HG03045 (cell line): Measurements from ENCODE around the gene CD93.

ENCODE experiments used
- ATAC-seq: cut with Tn5 transposase; IDR thresholded peaks from one replicate; pipeline ENCODE4 v1.9.1; 2021; ENCODE audit warnings: mild to moderate bottlenecking, moderate library complexity; ENCODE audit not compliant: unreplicated experiment

The CD93 gene

DNA sequence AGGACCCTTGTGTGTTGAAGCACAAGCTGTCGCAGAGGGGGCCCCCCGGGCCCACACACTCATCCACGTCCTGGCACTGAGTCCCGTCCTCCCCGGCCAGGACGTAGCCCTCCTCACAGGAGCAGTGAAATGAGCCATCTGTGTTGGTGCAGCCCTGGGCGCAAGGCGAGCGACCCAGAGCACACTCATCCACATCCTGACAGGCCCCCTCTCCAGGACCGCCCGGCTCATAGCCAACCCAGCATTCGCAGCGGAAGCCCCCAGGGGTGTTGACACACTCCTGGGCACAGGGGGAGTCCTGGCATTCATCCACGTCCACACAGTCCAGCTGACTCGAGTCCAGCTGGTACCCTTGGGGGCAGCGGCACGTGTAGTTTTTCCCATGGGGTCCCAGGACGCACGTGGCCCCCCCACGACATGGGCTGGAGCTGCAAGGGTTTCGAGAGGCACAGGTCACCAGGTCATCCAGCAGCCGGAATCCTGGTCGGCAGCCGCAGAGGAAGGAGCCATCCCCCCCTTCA is 1.2 kb downstream of the CD93 start:
- no peak for ATAC-seq

DNA sequence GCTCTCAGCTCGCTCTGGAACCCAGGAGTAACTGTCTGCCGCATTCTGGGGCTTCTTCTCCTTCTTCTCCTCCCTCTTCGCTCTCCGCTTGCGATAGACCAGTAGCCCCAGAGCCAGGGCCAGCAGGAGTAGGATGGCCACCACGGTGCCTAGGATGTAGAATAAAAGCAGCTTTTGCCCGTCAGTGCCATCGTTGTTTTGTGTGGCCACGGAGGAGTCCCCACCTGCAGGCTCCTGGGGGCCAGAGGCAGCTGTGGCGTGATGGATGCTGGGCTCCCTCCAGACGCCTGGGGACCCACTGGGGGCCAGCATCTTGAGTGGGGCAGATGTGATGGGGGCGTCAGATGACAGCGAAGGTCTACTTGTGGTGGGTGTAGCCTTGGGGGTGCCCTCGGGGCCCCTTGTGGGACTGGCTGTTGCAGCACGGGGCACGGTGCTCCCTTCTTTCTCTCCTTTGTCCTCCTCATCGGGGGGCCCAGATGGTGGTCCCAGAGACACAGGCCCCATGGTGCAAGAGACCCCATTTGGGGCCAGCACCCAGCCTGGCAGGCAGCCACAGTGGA is 1.8 kb downstream of the CD93 start:
- ATAC-seq: no peak

DNA sequence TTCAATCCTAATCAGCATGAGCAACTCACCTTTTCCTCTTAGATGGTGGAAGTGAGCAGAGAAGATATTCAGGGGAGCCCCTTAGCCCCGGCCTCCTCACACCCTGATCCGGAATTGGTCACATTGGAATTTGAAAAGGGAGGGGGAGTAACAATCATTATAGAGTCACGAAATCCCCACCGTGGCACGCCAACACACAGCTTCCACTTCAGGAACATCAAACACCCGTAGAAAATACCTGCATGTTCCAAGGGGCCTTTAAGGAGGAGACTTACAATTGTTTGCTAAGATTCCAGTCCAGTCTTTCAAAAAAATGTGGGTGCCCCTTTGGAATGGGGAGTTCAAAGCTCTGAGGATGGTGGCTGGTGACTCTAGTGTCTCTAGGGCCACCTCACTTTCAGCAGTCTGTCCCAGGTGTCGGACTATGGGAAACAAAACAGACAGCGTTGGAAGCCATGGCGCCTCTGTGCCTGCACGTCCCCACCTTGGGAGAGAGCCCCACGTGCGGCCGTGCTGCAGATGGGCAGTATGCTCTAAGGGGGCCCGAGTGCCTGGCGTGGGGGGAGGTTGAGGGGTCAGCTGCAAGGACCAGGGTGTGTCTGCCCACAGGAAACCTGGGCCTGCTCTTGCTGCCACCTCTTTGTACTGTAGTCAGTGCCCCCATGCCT is 2.4 kb downstream of the CD93 start:
- ATAC-seq: no peak

DNA sequence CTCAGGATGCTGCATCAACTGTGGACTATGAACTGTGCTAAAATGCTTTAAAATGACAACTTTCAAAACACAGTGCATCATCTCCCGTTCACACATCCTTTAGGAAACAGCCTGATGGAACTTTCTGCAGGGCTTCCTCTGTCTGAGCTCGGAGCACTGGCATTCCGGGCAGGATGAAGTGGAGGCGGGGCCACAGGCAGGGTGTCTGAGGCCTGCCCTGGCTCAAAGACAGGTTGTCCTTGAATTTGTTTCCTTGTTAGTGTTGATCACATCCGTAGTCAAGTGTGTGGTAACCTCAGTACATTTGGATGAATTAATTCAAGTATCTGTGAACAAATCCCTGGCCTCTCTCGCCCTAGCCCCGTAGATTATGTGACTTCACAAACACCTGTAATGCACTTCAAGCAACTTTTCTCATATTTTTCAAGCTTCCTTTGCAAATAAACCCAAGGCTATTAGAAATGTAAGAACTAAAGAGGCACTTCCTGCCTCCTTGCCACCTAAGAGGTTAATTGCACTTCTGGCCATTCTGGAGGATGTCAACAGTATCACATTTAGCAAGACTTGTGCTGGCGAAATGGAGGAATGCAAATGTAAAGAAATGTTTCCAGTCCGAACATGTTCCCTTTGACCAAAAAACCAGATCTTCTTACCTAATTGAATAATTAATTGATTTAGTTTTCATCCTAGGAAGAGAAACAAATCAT is 3.1 kb downstream of the CD93 start:
- no peak for ATAC-seq

DNA sequence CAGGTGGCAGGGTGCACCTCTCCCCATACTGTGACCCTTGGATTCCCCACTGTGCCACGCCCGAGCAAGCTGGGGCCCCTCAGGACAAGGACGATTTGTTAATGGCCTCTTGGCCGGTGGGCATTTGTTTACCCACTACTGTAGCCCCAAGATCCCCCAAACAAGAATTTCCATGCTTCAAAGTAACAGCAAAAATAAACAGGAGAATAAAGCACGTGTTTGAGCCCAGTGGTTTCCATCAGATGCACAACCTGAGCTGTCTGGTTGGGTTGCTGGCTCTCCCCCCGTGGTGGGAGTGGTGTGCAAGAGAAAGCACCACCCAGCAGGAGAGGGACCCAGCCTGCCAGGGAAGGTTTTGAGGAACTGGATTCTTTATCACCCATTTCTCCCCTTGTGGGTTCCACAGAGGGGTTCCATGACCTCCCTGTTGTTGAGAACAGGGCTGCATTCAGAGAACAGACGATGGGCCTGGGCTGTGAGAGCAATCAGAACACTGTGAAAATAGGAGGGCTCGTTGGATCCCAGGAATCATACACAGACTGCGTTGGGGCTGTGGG is 4.8 kb downstream of the CD93 start:
- no peak for ATAC-seq

DNA sequence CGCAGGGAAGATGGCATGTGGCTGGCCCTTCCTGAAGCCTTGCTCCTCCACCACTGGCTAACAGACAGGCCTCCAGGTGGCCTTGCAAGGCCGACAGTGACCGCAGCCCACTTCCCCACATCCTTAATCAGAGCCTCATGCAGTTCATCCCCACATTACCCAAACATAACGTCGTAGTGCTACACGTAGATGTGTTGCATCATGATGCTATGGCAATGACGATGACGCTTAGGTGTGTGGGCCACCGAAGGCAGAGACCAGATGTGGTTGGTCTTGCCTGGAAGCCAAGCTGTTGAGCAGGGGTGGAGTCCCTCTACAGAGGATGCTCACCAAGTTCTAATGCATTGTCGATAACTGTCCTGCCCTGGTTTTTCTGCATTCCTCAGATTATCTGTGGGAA is 5.6 kb downstream of the CD93 start:
- no peak for ATAC-seq

DNA sequence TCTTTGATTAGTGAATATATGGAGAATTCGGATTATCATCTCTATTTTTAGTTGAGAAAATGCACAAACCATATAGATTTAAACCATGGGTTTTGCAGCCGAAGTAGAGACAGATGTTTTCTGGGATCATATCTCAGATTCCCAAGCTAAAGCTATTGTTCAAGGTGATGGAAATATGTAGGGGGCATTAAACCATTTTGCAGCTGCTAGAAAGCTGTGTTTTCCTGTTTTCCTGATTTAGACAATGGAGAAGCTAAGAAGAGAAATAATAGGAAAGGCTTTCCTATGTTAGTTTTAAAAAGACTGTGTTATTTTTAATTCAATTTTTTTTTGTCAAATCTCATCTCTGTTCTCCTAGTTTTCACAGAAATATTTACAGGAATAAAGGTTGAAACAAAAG is 6.2 kb downstream of the CD93 start:
- no peak for ATAC-seq

DNA sequence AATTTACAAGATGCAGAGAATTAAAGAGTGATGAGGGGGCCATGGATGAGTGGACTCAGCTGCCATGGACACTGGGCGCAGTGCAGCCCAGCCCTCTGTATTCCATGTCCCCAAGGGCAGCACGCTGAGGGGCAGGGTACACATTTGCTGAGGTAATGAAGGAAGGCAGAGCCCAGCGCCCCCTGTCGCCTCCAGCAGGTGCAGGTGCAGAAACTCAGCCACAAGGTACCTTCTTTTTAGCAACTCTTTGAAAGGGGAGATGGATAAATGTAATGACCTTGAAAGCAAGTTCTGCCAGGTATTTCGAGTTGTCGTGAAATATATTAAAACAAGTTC is 7.1 kb downstream of the CD93 start:
- ATAC-seq: no peak

DNA sequence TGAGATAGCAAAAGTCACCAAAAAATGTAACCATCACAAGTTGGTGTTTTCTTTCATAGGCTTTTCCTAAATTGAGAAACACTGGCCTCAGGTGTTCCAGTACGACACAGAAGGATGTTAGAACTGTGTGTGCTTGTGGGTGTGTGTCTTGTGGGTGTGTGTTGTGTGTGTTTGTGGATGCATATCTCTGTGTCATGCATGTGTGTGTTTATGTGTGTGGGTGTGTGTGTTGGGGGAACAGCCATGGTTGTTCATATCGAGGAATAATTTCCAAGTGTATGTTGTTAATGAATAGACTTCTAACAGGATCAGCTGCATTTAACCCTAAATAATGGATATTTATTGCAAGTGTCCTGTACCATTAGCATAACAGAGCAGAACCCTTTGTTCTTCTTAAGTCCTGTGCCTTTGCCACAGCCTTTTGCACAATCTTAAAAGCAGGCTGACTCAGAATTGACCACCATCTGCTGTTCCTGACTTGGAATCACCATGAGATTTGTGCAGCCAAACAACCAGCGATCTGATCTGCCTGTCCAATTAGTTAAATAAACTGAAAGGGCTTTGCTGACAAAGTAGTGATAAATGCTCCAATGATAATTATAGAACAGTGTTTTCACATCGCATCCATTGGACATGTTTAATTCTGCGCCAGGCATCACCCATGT is 7.6 kb downstream of the CD93 start:
- ATAC-seq: no peak

DNA sequence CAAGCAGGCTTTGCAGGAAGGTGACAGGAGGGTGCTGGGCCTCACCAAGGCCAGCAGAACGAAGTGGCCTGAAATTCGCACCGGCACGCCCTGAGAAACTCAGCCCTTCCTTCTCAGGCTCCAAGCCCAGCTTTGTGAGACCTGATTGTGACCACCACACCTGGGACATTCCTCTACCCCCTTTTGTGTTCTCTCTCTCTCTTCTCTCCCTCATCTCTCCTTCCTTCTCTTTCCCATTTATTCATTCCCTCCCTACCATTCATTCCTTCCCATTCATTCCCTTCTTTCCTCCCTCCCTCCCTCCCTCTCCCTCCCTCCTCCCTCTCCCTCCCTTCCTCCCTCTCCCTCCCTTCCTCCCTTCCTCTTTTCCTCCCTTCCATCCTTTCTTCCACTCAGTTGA is 8.8 kb downstream of the CD93 start:
- ATAC-seq: no peak

DNA sequence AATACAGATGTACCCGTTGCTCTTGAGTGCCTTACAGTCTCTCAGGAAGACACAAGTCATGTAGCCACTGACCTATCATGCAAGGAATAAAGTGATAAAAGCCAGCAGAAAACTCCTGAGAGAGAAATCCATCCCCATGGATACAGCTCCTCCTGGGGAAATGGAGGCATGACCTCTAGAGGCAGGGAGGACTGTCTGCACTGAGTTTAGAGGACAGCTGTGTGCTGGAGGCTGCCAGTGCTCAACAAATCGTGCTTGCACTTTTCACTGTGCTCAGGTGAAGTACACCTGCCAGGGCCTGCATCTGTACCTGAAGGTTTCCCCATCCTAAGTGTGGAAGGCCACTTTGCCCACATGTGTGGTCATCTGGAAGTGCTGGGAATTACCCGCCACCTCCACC is 12.1 kb downstream of the CD93 start:
- no peak for ATAC-seq

DNA sequence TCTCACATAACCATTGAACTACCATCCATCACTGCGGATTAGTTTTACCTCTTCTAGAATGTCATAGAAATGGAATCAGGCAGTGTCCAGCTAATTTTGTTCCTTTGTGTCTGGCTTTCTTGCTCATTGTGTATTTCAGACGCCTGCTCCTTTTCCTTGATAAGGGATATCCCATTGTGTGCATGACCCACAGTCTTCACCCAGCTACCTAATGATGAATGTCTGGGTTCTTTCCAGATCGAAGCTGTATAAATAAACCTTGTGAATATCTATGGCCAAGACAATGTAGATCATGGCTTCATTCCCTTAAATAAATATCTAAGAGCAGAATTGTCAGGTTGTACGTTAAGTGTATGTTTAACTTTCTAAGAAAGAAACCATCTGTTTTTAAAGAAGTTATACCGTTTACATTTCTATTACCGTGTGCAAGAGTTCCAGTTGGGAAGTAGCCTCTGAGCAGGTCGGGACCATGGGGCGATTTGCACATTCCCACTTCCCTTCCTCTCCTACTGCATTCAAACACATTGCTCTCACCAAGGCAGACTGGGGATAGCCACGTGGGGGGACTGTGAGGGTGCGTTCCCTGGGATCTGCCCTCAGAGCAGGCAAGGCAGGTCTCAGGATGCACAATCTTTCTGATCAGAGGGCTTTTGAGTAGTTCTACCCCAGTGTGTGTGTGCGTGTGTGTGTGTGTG is 13.1 kb downstream of the CD93 start:
- no peak for ATAC-seq

DNA sequence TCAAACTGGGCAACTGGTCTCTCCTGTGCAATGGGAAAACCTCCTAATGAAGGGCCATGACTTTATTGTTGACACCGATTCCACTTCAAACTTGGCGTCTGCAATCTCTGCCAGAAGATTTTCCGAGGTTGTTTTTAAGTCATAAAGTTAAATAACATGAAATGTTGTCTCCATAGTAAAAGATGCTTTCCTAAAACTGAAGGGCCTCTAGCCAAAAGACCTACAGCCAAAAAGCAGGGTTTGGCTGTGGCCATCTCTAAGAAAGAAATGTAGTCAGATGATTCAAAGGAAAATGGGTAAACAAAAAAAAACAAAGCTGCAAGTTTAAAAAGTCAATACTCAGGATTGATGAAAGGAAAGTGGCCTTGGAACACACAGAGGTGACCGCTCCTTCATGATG is 14.1 kb downstream of the CD93 start:
- ATAC-seq: no peak

DNA sequence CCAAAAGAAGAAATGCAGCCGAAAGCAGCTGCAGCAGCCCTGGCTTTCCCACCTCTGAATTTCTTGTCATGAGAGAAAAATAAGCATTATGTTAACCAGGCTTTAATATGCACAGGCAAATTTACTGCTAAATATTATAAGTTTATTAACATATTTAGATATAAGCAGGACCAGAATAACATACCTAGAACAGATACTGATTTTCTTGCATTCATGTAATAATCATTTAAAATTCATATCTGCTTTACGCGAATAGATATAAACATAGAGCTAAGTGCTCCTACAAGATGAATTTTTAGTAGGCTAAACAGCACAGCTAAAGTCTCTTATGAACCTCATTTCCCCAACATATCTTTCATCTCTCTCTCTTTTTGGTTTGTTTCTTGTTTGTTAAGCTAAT is 14.7 kb downstream of the CD93 start:
- ATAC-seq: no peak

DNA sequence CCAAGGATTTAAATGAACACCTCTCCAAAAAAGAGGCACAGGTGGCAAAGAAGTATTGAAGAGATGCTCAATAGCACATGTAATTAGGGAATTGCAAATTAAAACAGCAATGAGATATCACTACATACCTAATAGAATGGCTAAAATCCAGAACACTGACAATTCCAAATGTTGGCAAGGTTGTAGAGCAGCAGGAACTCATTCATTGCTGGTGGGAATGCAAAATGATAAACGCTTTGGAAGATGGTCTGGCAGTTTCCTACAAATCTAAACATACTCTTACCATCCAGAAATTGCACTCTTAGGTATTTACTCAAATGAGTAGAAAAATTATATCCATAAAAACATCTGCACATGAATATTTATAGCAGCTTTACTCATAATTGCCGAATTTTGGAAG is 17.0 kb downstream of the CD93 start:
- ATAC-seq: no peak

DNA sequence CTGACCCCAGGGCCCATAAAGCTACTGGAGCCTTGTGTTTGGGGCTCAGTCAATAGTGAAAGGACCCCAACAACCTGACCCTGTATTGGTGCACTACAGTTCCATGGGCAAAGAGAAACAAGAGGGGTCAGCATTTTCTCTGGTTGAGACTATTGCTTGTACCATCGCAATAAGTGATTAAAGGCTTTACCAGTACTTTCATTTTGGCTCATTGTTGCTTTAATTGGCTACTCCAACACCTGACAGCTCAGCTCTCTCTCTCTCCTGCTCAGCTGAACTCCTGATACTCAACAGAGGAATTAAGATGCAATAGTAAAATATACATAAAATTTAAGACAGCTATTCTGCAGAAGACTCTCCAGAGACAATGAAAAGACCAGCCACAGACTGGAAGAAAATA is 17.8 kb downstream of the CD93 start:
- no peak for ATAC-seq

DNA sequence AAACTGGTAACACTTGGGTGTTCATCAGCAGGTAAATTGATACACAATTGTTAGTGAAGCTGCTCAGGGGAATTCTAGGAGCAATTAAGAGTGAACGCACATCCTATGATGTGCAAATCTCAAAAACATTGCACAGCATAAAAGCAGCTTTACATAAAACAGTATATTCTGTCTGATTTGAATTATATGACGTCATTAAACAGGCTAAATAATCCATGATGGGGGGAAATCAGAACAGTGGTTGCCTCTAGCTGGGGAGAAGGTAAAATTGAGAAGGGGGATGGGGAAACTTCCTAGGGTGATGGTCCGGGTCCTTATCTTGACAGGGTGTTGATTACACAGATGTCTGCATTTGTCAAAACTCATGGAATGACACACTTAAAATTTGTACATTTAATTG is 19.4 kb downstream of the CD93 start:
- ATAC-seq: no peak

DNA sequence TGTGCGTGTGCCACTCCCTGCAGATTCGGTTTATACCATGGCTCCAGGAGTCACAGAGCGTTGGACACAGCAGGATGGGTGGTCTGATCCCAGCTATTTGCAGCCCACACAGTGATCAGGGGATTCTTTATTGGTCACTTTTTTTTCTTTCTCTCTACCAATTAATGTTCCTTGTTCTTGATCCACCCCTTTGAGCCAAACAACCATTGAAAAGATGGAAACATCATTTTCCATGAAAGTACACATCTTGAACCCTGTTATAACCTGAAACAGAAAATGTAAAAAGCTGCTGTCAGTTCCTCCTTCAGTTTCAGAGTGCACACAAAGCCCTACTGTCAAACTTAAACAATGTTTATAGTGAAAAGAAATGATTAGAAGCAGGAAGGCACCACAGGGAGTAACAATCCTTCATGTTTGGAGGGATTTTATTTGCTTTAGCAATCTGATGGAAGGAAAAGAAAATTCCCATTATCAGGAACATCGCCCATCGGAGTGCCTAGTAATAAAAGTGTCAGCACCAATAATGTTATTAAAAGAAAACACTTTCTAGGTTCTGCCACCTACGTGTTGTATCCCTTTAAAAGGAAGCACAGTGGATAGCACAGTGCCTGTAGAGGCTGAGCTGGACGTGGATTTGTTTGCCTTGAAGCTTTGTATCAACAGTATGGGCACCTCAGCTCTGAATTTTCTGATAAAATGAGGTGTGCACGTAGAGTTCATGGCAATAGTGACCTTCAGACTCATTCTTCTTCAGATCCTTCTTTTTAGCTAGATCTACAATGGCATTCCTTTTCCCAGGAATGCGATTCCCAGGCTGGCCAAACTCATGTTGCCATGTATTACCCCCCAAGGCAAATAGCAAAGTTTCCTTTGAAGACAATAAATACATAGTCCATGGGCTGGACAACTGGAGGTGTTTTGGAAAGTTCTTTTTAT is 20.6 kb downstream of the CD93 start:
- no peak for ATAC-seq

DNA sequence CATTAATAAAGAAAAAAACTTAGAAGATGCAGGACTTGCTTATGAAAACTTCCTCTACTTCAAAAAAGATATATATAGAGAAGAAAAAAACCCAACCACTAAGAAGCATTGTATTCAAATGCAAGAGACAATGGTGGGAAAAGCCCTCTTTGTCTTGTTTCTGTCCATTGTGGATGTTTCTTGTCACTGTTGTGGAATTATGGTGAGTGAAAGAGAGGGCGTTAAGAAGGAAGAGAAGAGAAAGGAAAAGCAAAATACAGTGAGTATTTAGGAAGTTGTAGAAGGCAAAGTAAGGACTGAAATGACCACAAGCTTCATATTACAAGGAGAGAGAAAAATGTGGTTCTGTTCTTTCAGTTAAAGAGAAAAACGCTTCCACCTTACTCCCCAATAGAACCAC is 22.5 kb downstream of the CD93 start:
- no peak for ATAC-seq

DNA sequence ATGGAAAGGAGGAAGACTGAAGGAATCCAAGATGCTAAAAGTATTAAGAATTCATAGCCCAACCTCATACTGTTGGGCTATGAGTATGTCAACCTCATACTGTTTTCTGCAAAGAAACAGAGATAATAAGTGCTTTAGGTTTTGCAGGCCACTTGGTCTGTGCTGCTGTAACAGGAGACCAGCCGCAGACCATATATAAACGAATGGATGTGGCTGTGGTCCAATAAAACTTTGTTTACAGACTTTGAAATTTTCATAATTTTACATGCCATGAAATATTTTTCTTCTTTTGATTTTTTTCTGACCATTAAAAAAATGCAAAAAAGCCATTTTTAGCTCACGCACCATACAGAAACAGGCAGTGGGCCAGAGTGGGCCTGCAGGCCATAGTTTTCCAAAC is 23.0 kb downstream of the CD93 start:
- no peak for ATAC-seq
